GM18868 (cell line): ENCODE results near the gene THRAP3.
"Not testable (repeated sequence)": the region's sequence is repeated elsewhere in the genome, so short reads cannot be mapped to it uniquely, and the experiment has no call there.

ENCODE experiments used
- ATAC-seq: cut with Tn5 transposase; IDR thresholded peaks from one replicate; pipeline ENCODE4 v1.9.1; 2021; ENCODE audit warnings: mild to moderate bottlenecking, moderate library complexity; ENCODE audit not compliant: unreplicated experiment

THRAP3 gene

DNA sequence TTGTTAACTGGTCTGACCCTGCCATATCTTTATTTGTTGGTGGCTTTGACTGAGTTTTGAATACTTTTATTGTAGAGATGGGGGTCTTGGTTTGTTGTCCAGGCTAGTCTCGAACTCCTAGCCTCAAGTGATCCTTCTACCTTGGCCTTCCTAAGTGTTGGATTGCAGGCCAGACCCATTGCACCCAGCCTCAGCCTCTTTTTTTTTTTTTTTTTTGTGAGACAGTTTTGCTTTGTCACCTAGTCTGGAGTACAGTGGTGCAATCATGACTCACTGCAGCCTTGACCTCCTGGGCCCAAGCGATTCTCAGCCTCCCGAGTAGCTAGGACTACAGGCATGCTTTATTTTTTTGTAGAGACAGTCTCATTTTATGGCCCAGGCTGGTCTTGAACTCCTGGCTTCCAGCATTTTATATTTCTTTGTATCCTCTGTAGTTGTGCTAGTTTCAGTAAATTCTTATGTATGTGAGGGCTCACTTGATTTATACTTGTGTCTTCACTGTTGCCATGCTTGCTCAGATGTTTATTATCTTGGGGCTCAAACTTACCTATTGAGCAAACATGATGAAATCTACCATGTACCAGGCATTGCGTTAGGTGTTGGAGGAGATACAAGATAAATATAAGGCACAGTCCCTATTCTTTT, 24.1 kb downstream of the THRAP3 start:
- ATAC-seq, result no peak

DNA sequence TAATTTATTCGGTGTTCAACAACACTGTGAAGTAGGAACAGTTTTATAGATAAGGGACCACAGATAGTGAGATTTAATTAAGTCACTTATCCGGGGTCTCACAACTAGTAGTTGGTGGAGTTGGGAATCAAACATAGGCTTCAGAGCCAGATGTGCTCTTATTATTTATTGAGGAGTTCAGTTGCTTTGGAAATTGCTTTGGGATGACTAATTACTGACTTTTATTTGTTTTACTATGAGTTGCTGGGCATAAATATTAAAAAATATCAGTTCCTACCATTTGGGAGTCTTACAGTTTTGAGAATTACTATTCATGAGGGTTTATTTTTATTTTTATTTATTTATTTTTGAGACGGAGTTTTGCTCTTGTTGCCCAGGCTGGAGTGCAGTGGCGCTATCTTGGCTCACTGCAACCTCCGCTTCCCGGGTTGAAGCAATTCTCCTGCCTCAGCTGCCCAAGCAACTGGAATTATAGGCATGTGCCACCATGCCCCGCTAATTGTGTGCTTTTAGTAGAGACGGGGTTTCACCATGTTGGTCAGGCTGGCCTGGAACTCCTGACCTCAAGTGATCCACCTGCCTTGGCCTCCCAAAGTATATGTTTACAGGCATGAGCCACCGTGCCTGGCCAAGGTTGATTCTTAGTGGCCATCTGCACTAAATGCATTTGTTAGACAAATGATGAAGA, 27.7 kb downstream of the THRAP3 start:
- ATAC-seq, result no peak

DNA sequence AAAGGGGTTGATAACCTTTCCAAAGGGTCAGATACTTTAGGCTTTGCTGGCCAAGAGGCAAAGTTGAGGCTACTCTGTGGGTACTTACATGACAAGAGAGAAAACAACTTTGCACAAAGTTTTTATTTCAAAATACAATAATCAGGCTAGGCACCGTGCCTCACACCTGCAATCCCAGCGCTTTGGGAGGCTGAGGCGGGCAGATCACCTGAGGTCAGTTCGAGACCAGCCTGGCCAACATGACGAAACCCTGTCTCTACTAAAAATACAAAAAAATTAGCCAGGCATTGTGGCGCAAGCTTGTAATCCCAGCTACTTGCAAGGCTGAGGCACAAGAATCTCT, 28.2 kb downstream of the THRAP3 start:
- ATAC-seq, result not testable (repeated sequence)

DNA sequence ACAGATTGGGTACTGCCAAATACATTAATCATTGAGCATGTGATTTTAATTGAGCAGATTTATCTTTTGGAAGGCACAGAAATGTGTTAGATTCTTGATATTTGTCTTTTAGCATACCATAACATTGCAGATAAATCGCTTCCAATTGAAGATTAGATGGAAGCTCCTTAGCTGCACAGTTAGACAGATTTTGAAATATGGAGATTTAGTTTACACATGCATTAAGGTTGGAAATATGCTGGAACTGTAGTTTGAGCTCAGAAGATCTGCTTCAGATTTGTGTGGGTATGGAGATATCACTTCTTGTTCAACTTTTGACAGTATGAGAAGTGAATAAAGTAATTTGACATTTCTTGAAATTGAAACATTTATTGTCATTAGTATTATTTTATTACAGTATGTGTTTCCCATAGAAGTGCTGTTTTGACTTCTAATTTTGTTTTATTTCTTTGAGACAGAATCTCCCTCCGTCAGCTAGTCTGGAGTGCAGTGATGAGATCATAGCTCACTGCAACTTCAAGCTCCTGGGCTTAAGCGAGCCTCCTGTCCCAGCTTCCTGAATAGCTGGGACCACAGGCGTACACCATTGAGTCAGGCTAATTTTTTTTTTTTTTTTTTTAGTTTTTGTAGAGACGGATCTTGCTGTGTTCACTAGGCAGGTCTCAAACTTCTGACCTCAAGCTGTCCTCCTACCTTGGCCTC, 29.1 kb downstream of the THRAP3 start:
- no peak for ATAC-seq

DNA sequence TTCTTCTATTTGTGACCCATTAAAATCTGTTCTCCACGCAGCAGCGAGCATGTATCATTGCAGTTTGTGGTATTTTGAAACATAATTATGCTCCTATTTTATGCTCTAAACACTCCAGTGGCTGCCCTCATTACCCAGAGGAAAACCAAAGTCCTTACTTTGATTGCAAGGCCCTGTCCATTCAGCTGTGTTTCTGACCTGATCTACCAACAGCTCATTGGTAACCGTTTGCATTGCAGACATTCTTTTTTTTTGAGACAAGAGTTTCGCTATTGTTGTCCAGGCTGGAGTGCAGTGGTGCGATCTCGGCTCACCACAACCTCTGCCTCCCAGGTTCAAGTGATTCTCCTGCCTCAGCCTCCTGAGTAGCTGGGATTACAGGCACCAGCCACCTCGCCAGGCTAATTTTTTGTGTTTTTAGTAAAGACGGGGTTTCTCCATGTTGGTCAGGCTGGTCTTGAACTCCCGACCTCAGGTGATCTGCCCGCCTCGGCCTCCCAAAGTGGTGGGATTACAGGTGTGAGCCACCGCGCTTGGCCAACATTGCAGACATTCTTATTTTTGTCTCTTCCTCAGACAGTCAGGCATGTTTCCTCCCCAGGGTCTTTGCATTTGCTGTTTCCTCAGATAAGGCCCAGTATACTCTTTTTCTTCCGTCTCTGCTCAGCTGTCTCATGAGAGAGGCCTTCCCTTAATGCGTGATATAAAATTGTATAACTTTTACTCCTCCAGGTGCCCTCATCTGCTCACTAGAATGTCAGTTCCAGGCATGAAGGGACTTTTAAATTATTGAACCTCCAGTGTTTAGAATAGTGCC, 32.5 kb downstream of the THRAP3 start:
- ATAC-seq, result no peak

DNA sequence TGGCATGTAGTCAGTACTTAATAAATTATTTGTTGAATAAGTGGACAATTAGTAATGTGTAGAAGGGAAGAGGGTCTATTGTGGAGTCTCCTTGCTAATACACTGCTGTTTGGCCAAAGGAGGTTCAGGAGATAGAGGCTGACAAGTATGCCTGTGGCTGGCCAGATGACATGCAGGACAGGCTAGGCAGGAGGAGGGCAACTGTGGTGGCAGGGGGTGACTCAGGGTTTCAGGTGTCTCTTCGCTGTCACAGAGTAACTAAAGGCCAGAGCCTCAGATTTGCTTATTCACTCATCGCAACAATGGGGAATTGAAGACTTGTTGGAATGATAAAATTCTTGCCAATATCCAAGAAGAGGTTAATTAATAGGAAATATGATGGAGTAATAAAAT, 33.1 kb downstream of the THRAP3 start:
- ATAC-seq, result peak; percentile 43

DNA sequence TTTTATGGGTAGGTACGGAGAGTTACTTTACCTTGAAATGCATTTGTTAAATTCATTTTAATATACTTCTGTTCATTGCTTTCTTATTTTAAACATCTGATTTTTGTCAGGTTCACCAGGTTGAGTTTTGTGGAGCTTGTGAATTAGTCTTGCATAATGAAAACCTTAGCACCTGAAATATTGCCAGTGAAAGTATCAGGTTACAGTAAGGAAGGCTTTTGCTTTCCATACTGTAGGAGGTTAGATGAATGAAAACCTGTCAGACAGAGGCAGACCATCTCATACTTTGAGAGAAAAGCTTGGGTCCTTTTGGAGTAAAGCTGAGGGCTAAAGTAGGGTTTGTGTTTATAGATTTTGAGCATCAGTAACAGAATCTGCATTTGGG, 34.7 kb downstream of the THRAP3 start:
- no peak for ATAC-seq

DNA sequence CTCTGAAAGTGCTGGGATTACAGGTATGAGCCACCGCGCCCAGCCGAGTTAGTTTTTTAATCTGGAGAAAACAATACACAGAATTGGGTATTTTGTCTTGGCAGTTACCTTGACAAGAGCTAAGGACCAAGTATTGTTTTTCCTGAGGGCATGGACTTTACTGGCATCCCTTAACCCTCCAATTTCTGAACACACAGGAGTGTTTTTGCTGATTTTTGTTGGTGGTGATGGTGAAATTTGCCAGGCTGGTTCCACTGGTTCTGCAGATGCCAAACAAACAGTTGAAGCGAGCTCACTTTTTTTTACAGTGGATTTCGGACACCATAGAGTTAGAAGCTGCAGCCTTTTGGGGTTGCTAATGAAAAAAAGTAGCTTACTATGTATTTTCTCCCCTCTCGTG, 44.7 kb downstream of the THRAP3 start:
- ATAC-seq, result no peak

DNA sequence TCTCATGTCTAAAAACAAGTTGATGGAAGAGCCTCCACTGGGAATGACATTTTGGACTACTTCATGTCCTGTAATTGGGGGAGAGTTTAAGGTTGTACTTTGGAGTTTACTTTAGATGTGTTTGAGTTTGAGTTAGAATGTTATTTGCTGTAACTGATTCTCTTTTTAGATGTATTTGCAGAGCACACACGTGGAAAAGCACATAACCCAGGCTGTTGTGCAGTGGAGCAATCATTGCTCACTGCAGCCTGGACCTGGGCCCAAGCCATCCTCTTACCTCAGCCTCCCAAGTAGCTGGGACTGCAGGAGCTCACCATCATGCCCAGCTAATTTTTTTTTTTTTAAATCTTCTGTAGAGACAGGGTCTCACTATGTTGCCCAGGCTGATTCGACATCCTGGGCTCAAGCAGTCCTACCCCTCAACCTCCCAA, 45.2 kb downstream of the THRAP3 start:
- no peak for ATAC-seq

DNA sequence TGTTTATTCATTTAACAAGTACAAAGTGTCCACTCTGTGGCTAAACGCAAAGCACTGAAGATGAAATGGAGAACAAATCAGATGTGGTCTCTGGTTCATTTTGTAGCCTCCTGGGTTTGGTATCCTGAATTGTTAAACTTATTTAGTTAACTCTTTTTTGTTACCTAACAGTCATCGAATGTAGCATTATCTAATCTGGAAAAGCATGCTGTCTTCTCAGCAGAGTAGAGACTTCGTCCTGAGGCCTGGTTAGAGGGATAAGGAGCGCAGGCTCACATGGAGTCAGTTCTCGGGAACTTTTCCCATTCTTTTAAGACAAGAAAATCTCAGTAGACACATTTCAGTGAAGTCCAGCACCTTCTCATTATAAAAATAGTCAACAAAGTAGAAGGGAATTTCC, 48.8 kb downstream of the THRAP3 start:
- no peak for ATAC-seq

DNA sequence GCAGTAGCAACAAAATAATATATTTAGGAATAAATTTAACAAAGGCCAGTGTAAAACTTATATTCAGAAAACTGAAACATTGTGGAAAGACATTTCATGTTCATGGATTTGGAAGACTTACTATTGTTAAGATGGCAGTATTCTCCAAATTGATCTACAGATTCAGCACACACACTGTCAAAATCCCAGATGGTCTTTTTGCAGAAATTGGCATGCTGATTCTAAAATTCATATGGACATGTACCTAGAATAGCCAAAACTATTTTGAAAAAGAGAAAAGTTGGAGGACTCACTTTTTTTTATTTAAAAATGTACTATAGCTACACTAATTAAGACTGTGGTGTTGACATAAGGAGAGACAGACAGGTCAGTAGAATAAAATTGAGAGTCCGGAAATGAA, 50.0 kb downstream of the THRAP3 start:
- no peak for ATAC-seq

DNA sequence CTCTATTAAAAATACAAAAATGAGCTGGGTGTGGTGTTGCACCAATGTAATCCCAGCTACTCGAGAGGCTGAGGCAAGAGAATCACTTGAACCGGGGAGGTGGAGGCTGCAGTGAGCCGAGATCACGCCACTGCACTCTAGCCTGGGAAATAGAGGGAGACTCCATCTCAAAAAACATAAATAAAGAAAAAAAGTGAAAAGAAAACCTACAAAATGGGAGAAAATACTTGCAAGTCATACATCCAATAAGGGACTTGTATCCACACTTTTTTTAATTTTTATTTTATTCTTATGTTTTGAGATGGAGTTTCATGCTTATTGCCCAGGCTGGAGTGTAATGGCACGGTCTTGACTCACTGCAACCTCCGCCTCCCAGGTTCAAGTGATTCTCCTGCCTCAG, 52.4 kb downstream of the THRAP3 start:
- ATAC-seq, result no peak

DNA sequence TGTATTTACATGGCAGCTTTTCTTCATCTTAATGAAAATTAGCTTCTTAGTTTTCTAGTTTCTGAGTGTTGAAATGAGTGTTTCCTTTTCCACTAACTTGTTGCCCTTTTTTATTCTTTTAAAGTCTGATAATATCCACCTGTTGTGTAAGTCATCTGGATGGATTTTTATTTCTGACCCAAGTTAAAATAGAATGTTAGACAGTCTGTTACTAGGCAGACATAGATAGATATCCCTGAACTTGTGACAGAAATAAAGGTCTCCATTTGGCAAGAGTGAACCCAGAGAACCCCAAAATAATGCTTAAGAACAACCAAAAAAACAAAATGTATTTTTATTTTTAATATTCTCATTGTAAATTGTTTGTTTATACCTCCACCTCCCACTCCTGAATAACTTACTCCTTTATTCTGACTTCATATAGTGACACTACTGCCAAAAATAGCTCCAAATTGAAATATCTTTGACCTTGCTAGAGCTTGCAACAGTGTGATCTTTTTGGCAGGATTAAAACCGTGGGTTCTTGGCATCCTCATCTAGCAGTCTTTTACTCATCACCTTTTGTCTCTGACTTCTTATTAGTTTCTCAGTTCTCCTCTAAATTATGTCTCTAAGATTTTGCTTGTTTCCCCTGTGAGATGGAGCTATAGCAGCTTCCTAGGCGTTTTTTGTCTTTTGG, 55.0 kb downstream of the THRAP3 start:
- ATAC-seq, result no peak

DNA sequence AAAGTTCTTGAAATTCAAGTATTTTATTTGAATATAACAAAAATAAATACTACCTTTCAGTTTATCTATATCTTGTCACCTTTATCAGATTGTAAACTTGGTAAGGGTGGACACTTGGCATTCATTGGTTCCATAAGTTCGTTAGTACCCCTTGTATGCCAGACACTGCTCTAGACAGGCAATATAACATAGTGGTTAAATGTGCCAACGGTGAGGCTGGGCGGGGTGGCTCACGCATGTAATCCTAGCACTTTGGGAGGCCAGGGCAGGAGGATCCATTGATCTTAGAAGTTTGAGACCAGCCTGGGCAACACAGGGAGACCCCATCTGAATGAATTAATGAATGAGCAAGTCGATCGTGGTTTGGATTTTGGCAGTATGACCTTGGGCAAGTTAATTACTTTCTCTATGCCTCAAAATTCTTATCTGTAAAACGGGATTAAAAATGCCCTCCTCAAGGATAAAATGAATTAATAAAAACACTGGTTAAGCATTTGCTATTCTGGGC, 55.6 kb downstream of the THRAP3 start:
- ATAC-seq, result no peak

DNA sequence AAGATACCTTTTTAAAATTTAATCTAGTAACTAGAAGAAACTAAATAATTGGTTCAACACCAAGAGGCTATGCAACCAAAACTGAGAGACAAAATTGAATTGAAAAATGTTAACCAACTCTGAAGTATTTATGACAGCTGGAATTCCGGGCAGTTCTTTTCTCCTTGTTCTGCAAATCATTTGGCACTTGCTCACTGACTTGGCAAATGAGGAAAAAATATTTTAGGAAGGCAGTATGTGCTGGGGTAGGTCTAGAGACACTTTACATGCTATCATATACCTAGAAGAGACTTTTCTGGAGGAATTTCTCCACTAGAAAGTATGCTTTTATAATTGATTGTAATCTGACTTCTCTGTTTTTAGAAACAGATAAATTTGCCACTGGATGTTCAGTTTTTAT, 59.8 kb downstream of the THRAP3 start:
- ATAC-seq, result no peak

DNA sequence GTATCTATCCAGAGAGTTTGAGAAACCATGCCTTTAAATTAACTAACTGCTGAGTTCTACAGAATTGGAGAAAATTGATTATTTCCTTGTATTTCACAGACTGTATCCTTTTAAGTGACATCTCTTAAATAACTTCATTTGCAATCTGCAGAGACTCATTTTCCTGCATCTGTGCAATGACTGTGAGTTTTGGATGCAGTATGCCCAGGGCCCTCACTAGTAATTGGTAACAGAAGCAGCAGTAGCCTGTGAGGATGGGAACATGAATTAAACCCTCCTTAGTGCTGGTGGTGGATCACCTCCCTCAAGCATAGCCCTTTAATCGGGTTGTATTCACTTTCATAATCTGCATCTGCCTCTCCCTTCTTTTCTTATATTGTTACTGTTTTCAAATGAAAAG, 60.3 kb downstream of the THRAP3 start:
- ATAC-seq, result no peak

DNA sequence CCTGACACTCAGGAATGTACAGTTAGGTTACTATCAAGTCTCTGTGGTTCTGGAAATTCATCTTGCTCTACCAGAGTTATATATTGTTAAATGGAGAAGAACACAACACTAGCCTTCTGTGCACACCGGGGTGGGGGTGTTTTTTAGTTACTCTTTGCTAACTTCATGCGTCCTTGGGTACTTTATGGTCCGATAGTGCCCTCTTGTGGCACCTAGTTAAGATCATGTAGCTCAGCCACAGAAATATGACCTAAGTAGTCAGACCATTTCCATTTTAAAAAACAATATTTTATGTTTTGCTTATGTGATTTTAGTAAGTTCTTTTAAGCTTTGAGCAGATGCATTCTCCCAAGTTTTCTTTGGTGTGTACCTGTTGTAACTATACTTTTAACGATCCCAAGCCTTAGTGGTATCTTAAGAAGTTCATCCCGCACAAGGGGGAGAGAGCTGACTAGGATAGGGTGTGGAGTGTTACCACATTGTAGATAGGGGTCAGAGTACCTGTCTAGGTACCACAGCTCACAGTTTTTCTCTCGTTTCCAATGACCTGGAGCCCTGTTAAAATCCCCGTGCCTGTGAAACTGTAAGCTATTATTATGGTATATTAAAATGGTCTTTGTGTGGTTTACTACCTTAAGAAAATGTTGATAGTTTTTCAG, 61.3 kb downstream of the THRAP3 start:
- no peak for ATAC-seq

DNA sequence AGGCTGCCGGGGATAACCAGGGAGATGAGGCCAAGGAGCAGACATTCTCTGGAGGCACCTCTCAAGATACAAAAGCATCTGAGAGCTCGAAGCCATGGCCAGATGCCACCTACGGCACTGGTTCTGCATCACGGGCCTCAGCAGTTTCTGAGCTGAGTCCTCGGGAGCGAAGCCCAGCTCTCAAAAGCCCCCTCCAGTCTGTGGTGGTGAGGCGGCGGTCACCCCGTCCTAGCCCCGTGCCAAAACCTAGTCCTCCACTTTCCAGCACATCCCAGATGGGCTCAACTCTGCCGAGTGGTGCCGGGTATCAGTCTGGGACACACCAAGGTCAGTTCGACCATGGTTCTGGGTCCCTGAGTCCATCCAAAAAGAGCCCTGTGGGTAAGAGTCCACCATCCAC, 62.6 kb downstream of the THRAP3 start:
- no peak for ATAC-seq

DNA sequence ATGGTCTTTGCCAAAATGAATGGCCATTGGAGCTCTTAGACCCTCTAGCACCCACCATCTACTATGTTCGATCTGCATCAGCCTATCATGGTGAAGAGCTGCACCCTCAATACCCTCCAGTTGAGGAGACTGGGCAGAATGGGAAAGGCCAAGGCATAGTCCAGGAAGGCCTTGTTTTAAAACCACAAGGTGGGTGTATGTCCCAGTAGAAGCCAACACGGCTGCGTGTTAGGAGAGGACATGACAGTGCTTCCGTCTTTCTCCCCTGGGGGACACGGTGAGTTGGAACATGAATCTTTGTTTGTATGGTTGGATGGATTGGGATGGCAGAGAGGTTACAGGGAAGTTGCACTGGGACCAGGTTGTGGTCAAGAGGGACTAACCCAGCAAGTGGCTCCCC, 63.4 kb downstream of the THRAP3 start:
- ATAC-seq, result no peak

DNA sequence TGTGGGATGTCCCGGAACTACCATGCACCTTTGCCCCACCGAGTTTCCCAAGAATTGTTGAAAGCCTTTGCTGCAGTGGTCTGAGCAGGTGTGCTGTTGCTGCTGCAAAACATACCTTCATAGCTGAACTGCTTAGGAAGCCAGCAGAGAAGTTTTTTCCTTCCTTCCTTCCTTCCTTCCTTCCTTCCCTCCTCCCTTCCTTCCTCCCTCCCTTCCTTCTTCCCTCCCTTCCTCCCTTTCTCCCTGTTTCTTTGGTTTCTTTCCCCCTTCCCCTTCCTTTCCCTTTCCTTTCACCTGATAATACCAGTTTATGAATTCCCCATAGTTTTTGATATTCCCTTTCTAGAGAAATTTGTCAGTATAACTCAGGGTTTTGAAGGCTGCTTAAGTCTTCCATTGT, 71.1 kb downstream of the THRAP3 start:
- no peak for ATAC-seq
